Measurements from ENCODE around the gene BICRAL.

DNA sequence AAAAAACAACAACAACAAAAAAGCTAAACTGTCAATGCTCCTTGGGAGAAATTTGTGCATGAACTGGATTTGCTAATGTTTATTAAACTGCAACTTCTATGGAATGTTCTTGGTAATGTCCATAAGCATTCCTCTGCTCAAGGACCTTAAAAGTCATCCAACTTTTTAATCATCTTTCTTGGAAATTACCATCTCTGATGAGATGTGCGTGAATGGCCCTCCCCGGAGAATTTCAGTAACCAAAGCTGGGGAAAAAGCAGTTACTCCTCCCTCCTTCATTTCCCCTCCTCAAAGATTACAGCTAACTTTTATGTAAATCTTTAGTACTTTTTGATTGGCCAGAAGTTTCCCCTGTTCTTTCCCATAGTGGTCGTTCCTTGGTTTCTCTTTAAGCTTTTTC, 41.1 kb upstream of the BICRAL start:
- TF ChIP-seq, protein P1, sequence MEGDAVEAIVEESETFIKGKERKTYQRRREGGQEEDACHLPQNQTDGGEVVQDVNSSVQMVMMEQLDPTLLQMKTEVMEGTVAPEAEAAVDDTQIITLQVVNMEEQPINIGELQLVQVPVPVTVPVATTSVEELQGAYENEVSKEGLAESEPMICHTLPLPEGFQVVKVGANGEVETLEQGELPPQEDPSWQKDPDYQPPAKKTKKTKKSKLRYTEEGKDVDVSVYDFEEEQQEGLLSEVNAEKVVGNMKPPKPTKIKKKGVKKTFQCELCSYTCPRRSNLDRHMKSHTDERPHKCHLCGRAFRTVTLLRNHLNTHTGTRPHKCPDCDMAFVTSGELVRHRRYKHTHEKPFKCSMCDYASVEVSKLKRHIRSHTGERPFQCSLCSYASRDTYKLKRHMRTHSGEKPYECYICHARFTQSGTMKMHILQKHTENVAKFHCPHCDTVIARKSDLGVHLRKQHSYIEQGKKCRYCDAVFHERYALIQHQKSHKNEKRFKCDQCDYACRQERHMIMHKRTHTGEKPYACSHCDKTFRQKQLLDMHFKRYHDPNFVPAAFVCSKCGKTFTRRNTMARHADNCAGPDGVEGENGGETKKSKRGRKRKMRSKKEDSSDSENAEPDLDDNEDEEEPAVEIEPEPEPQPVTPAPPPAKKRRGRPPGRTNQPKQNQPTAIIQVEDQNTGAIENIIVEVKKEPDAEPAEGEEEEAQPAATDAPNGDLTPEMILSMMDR (IDR thresholded peaks at IDR 0.05; ENCODE audit: poor library complexity): no peak
- TF ChIP-seq EZH2 (IDR thresholded peaks at IDR 0.05; ENCODE audit: borderline replicate concordance) (no peak), EZH2phosphoT487 (IDR thresholded peaks at IDR 0.05; ENCODE audit: low read depth, severe bottlenecking, unreplicated experiment) (no peak)
